ENCODE measurements around the gene BTN3A1. TPM values are rescaled to one million over a fixed set of nuclear protein-coding genes. Genes with fewer than 3 reads are reported as not detected.
"Not testable (repeated sequence)": the region's sequence is repeated elsewhere in the genome, so short reads cannot be mapped to it uniquely, and the experiment has no call there.

The BTN3A1 gene
- total RNA-seq, 1 experiment from 2014 or later, result 5.4 TPM

- CTCF ChIA-PET, result no interaction called here
- ATAC-seq, result peak; percentile 99
- no peaks in the 10 kb centered on the region for H3K9me3 ChIP-seq (ENCODE audit: low read length)
- TF ChIP-seq EZH2 (IDR thresholded peaks at IDR 0.05; ENCODE audit: low read length, unreplicated experiment), result no peak
- no peak for TF ChIP-seq EZH2phosphoT487 (IDR thresholded peaks at IDR 0.05; ENCODE audit: borderline replicate concordance, low read length)
- TF ChIP-seq, protein P1, sequence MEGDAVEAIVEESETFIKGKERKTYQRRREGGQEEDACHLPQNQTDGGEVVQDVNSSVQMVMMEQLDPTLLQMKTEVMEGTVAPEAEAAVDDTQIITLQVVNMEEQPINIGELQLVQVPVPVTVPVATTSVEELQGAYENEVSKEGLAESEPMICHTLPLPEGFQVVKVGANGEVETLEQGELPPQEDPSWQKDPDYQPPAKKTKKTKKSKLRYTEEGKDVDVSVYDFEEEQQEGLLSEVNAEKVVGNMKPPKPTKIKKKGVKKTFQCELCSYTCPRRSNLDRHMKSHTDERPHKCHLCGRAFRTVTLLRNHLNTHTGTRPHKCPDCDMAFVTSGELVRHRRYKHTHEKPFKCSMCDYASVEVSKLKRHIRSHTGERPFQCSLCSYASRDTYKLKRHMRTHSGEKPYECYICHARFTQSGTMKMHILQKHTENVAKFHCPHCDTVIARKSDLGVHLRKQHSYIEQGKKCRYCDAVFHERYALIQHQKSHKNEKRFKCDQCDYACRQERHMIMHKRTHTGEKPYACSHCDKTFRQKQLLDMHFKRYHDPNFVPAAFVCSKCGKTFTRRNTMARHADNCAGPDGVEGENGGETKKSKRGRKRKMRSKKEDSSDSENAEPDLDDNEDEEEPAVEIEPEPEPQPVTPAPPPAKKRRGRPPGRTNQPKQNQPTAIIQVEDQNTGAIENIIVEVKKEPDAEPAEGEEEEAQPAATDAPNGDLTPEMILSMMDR (conservative IDR thresholded peaks at IDR 0.05; ENCODE audit: low read depth, low read length), result no peak; the same call in 1 of the 2 replicates
- peak; percentile 94 for DNase-seq
- H3K79me2 ChIP-seq (ENCODE audit: low read length), result peaks cover 41% of the 10 kb centered on the region
- peak within 1 kb of the TSS; percentile 78 for H3K4me3 ChIP-seq (ENCODE audit: low read length)
- peak within 1 kb of the TSS; percentile 48 for H3K27ac ChIP-seq (ENCODE audit: low read length)
- peaks cover 21% of the 10 kb centered on the region for H3K4me1 ChIP-seq (ENCODE audit: insufficient read depth, low read length)
- intact Hi-C loops (cut with micrococcal nuclease), result loop anchor here (1.0 kb wide), 1 partner anchor 15 kb away; no protein-coding TSS in a partner anchor
- peak within 1 kb of the TSS; percentile 91 for H3K9ac ChIP-seq (ENCODE audit: low read length)
- H2AFZ ChIP-seq (ENCODE audit: low read length), result peak within 1 kb of the TSS; percentile 92
- H3F3A ChIP-seq (ENCODE audit: low read length, unreplicated experiment), result no peaks in the 10 kb centered on the region
- POLR2A ChIA-PET (ENCODE audit: unreplicated experiment), result no interaction called here
- no peaks in the 10 kb centered on the region for H3K9me2 ChIP-seq (replicated peaks; ENCODE audit: low read length)
- peak within 1 kb of the TSS; percentile 80 for H3K4me2 ChIP-seq (ENCODE audit: low read length)
- TSS peak; percentile 67 for BruUV-seq (replicated peaks)
- no peaks in the 10 kb centered on the region for H3K27me3 ChIP-seq (ENCODE audit: low read length)
- peaks cover 22% of the 10 kb centered on the region for H3K36me3 ChIP-seq (ENCODE audit: low read depth, low read length)
- no peaks in the 10 kb centered on the region for H4K20me1 ChIP-seq (ENCODE audit: low read length)
Observed at GRCh38 chr6:26457806-26458688, 56.0 kb downstream of the BTN3A1 start, which contains the start of gene BTN2A1. Gene BTN2A1 (plus strand): TSS chr6:26457955. CDS start chr6:26458637, 682 bp downstream.

- H3K9ac ChIP-seq (ENCODE audit: low read length), result no peak overlapping the region
- no peaks in the 10 kb centered on the region for H3K27me3 ChIP-seq (ENCODE audit: low read length)
- ATAC-seq (no peak), DNase-seq (no peak)
- intact Hi-C loops (cut with micrococcal nuclease), result no loop called here
- no peaks in the 10 kb centered on the region for H4K20me1 ChIP-seq (ENCODE audit: low read length)
- H3K9me2 ChIP-seq (replicated peaks; ENCODE audit: low read length), result no peaks in the 10 kb centered on the region
- no TSS peak for BruUV-seq (replicated peaks)
- H2AFZ ChIP-seq (ENCODE audit: low read length), result no peak overlapping the region
- H3K4me1 ChIP-seq (ENCODE audit: insufficient read depth, low read length), result peaks cover 21% of the 10 kb centered on the region
- POLR2A ChIA-PET (ENCODE audit: unreplicated experiment), result no interaction called here
- peak overlapping the region; percentile 78; the same call in 1 of the 2 replicates for H3K4me3 ChIP-seq (ENCODE audit: low read length)
- peaks cover 41% of the 10 kb centered on the region for H3K79me2 ChIP-seq (ENCODE audit: low read length)
- peak overlapping the region; percentile 80 for H3K4me2 ChIP-seq (ENCODE audit: low read length)
- no peaks in the 10 kb centered on the region for H3F3A ChIP-seq (ENCODE audit: low read length, unreplicated experiment)
- TF ChIP-seq EZH2phosphoT487 (IDR thresholded peaks at IDR 0.05; ENCODE audit: borderline replicate concordance, low read length), result no peak
- no peak for TF ChIP-seq EZH2 (IDR thresholded peaks at IDR 0.05; ENCODE audit: low read length, unreplicated experiment)
- TF ChIP-seq, protein P1 (conservative IDR thresholded peaks at IDR 0.05; ENCODE audit: low read depth, low read length), result no peak
- H3K9me3 ChIP-seq (ENCODE audit: low read length), result no peaks in the 10 kb centered on the region
- no peak overlapping the region for H3K27ac ChIP-seq (ENCODE audit: low read length)
- H3K36me3 ChIP-seq (ENCODE audit: low read depth, low read length), result peaks cover 32% of the 10 kb centered on the region
- CTCF ChIA-PET, result no interaction called here
Observed at GRCh38 chr6:26459023-26459810, 57.1 kb downstream of the BTN3A1 start.

- H2AFZ ChIP-seq (ENCODE audit: low read length); DNase-seq; H3F3A ChIP-seq (ENCODE audit: low read length, unreplicated experiment); H3K4me3 ChIP-seq (ENCODE audit: low read length); H3K4me2 ChIP-seq (ENCODE audit: low read length); BruUV-seq (replicated peaks); POLR2A ChIA-PET (ENCODE audit: unreplicated experiment); CTCF ChIA-PET; intact Hi-C loops (cut with micrococcal nuclease); H3K9me2 ChIP-seq (replicated peaks; ENCODE audit: low read length); H3K27ac ChIP-seq (ENCODE audit: low read length); H3K27me3 ChIP-seq (ENCODE audit: low read length); H3K9me3 ChIP-seq (ENCODE audit: low read length); H4K20me1 ChIP-seq (ENCODE audit: low read length); H3K9ac ChIP-seq (ENCODE audit: low read length); ATAC-seq: not testable (repeated sequence)
- peaks cover 42% of the 10 kb centered on the region for H3K36me3 ChIP-seq (ENCODE audit: low read depth, low read length)
- peaks cover 21% of the 10 kb centered on the region for H3K4me1 ChIP-seq (ENCODE audit: insufficient read depth, low read length)
- H3K79me2 ChIP-seq (ENCODE audit: low read length), result peaks cover 41% of the 10 kb centered on the region
Observed at GRCh38 chr6:26461353-26461752, 59.3 kb downstream of the BTN3A1 start.
